Upper lobe of left lung (tissue), 4 donors: Measurements from ENCODE around the gene PRRC2B.

Experiments used
- CTCF ChIP-seq, 6 experiments: fragments of 450-650 bp in 4 of 6; fragments of 200-600 bp in 2 of 6; sonication (generic) in 2 of 6; IDR thresholded peaks; one replicate each; pipeline ENCODE4 v1.5.1; 2016 to 2019; ENCODE audit warnings: antibody characterized with exemption in 6 of 6
- POLR2A ChIP-seq, 4 donors: fragments of 450-650 bp; IDR thresholded peaks; one replicate each; pipeline ENCODE4 v1.5.1; 2016 to 2017; ENCODE audit warnings: antibody characterized with exemption in 4 of 4, mild to moderate bottlenecking in 2 of 4
- POLR2AphosphoS5 ChIP-seq, 2 donors: sonication (generic); formaldehyde crosslinking; IDR thresholded peaks; one replicate each; pipeline ENCODE4 v1.5.1; 2017; ENCODE audit warnings: antibody characterized with exemption in 2 of 2

GRCh38 chr9:131438190-131438589 is 44.3 kb downstream of the PRRC2B start:
- no peak for TF ChIP-seq POLR2A (IDR thresholded peaks at IDR 0.05)
- TF ChIP-seq CTCF (IDR thresholded peaks at IDR 0.05) = no peak
- no peak for TF ChIP-seq POLR2AphosphoS5 (IDR thresholded peaks at IDR 0.05)
